Stimulated activated naive CD8-positive, alpha-beta T cell treated with anti-CD3 and anti-CD28 coated beads, Interleukin-15, amount 100 ng/mL, for 72 hours (primary cell): ENCODE data around the gene IQCH.
A peak's percentile ranks its signal among the peaks of the same experiment; 100 is the strongest.

Experiments used
- ATAC-seq: fragments of 150-1000 bp; cut with Tn5 transposase; 2 replicates; pipeline ENCODE4 v1.10.0; 2021; ENCODE audit warnings: mild to moderate bottlenecking, moderate library complexity
- DNase-seq, 2 donors: peaks; one replicate each; pipeline ENCODE4 v3.0.0; 2021 to 2022
- H3K27ac Mint-ChIP-seq, 2 donors: one replicate each; pipeline ENCODE4 v1.8.0; 2022; ENCODE audit warnings: mild to moderate bottlenecking in 2 of 2, mixed read lengths in 2 of 2, moderate library complexity in 2 of 2
- H3K27me3 Mint-ChIP-seq: one replicate; pipeline ENCODE4 v1.8.0; 2022; ENCODE audit warnings: mixed read lengths
- H3K4me1 Mint-ChIP-seq: one replicate; pipeline ENCODE4 v1.8.0; 2022; ENCODE audit warnings: mild to moderate bottlenecking, mixed read lengths
- H3K4me3 Mint-ChIP-seq, 2 donors: one replicate each; pipeline ENCODE4 v1.8.0; 2022; ENCODE audit warnings: mild to moderate bottlenecking in 2 of 2, mixed read lengths in 2 of 2, moderate library complexity in 1 of 2
- H3K9me3 Mint-ChIP-seq, 2 donors: one replicate each; pipeline ENCODE4 v1.8.0; 2022; ENCODE audit warnings: mixed read lengths in 2 of 2

Gene IQCH

DNA sequence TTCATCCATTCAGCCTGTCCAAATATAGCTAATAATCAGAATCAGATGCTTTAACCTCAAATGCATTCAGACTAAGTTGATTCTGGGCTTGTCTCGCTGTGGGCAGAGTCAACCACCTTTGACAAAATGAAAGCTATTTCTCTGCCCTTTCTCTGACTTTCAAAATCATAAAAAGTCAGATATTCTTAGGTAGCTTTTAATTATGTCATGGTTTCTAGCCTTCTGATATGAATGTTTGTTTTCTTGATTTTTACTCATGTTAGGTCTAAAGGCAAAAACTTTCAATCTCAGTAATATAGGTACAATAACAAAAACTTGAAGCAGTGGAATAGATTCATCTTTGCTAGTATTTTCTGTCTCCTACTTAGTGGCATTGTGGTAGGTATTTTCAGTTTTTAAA, 241.0 kb downstream of the IQCH start:
- H3K9me3 Mint-ChIP-seq = no peaks in the 10 kb centered on the region
- H3K4me3 Mint-ChIP-seq = no peak overlapping the region
- H3K27me3 Mint-ChIP-seq = no peaks in the 10 kb centered on the region
- H3K27ac Mint-ChIP-seq = no peak overlapping the region
- H3K4me1 Mint-ChIP-seq = no peaks in the 10 kb centered on the region
- DNase-seq = no peak
- ATAC-seq = no peak

DNA sequence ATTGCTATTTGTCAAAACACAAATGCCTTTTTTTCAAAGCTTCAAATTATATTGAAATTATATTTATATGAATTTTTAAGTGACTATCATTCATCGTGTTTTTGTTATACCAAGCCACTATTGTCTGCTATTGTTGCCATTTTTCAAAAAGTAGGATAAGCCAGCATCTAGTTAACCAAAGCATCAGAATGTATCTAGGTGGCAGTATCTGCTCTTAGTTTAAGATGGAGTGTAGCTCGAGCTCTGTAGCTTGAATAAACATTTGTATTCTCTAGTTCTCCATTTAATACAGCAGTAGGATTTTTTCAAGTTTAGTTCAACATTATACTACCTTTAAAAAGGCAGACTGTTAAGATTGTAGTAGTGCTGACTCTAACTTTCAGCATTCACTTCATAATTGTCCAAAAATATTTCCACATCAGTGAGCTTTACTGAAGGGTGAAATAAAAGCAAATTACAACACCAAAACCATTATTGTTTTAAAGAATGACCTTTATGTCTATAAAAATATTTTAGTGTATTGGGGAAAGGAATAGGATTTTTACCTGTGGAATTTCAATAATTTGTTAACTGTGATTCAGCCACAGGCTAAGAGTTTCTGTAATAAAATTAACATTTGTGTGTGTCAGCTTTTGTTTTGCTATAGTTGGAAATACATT, 246.7 kb downstream of the IQCH start:
- H3K9me3 Mint-ChIP-seq = no peaks in the 10 kb centered on the region
- H3K27ac Mint-ChIP-seq = no peak overlapping the region
- no peak overlapping the region for H3K4me3 Mint-ChIP-seq
- no peak for ATAC-seq
- no peaks in the 10 kb centered on the region for H3K4me1 Mint-ChIP-seq
- no peaks in the 10 kb centered on the region for H3K27me3 Mint-ChIP-seq
- DNase-seq = no peak

DNA sequence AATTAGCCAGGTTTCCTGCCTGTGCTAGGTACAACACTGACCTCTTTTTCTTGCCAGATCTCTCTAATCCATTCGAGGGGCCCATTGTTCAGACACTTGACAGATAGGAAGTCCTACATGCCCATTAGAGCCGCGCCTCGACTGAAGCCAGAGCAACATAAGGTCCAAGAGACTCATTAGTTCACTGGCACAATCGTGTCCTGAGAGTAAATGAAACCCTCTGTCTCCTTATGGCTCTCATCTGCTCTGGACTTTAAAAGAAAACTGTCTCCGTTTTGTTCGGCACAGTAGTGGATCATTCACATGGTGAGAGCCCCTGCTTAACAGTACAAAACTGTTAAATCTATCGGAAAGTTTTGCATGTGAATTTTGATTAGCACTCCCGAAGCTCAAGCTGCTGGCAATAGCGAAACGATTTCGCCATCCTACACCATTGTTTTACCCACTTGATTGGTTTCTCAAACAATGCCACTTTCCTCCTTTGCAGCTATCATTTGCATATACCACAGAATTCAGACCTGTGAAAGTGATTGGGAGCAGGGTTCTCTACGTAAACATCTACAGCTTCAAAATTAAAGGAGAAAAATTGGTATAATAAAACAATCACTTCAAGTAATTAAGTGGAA, 247.4 kb downstream of the IQCH start:
- Mint-ChIP-seq H3K27ac (no peak overlapping the region), H3K4me1 (no peaks in the 10 kb centered on the region), H3K4me3 (no peak overlapping the region), H3K9me3 (no peaks in the 10 kb centered on the region), H3K27me3 (no peaks in the 10 kb centered on the region)
- DNase-seq (no peak), ATAC-seq (no peak)

DNA sequence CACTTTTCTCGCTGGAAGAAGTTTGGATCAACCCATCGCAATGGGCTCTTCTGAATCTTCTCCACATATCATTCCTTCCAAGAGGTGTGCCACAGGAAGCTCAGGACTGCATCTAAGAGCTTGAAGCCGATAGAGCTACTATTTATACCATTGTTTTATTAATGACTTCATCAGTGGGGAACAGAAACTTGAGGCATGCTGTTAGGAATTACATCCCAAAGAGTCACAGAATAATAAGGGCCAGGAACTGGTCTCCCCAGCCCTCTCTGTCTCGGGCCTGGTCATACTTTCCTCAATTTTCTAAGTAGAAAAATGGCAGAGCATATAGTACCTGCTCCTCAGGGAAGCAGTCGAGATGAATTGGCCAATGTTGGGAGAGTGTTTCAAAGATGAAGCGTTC, 249.5 kb downstream of the IQCH start:
- no peak for DNase-seq
- Mint-ChIP-seq H3K27ac (no peak overlapping the region), H3K4me1 (no peaks in the 10 kb centered on the region), H3K9me3 (no peaks in the 10 kb centered on the region), H3K27me3 (no peaks in the 10 kb centered on the region), H3K4me3 (no peak overlapping the region)
- ATAC-seq = no peak

DNA sequence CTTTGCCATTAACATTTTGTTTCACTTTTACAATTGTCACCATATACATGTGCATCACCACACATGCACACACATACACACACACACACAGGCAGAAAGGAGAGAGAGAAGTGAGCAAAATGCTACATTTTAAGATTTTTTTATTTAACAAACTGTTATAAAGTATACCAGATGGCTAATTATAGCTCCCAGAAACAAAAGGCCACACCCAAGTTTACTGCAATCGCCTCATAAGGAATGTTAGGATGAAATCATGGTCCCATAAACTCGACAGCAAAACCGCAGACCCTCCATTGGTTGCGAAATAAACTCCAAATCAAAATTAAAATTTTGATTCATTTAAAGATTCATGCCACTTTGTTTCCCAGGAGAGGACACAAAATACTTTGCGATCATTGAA, 250.2 kb downstream of the IQCH start:
- Mint-ChIP-seq H3K27me3 (no peaks in the 10 kb centered on the region), H3K9me3 (no peaks in the 10 kb centered on the region)
- ATAC-seq = no peak

DNA sequence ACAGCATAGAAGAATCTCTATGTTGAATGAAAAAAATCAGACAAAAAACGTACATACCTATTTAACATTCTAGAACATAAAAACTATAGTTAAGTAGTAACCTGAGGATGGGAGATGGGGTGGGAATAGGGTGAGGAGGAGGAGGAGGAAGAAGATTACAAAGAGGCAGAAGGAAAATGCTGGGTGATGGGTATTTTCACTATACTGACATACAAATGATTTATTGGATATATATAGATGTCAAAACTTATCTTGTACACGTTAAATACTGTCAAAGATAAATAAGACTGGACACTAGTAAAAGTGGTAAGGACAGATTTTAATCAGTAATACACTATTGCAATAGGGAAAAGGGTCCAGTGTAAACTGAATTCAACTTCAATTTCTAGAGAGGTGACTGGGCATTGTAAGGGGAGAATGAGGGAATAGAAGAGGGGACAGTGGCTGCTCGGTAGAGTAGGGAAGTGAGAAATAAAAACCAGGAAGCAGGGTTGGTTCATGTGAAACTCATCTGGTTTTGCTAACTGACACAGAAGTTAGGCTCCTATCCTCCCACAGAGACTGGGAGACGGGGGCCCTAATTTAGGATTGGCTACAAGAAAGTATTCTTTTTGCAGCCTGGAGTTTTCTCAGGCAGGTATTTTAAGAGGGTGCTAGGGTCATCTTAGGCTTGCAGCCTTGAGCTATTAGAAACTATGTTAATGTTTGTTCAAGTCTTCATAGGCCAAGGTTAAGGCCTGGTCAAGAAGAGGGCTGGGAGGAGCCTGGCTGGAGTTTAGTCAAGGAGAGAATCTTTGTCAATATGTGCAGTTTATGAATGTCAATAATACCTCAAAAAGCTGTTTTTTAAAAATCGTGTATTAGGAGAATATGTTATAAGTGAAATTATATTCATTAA, 251.3 kb downstream of the IQCH start:
- Mint-ChIP-seq H3K4me1 (no peaks in the 10 kb centered on the region), H3K4me3 (no peak overlapping the region), H3K27me3 (no peaks in the 10 kb centered on the region), H3K9me3 (no peaks in the 10 kb centered on the region), H3K27ac (peak overlapping the region in 1 of 2 donors; percentile 28)
- ATAC-seq = no peak
- DNase-seq = no peak

More for the DNA sequence above, 250.2 kb downstream of the IQCH start:
- H3K4me1 Mint-ChIP-seq = no peaks in the 10 kb centered on the region
- H3K27ac Mint-ChIP-seq = no peak overlapping the region
- DNase-seq = no peak
- H3K4me3 Mint-ChIP-seq = no peak overlapping the region

DNA sequence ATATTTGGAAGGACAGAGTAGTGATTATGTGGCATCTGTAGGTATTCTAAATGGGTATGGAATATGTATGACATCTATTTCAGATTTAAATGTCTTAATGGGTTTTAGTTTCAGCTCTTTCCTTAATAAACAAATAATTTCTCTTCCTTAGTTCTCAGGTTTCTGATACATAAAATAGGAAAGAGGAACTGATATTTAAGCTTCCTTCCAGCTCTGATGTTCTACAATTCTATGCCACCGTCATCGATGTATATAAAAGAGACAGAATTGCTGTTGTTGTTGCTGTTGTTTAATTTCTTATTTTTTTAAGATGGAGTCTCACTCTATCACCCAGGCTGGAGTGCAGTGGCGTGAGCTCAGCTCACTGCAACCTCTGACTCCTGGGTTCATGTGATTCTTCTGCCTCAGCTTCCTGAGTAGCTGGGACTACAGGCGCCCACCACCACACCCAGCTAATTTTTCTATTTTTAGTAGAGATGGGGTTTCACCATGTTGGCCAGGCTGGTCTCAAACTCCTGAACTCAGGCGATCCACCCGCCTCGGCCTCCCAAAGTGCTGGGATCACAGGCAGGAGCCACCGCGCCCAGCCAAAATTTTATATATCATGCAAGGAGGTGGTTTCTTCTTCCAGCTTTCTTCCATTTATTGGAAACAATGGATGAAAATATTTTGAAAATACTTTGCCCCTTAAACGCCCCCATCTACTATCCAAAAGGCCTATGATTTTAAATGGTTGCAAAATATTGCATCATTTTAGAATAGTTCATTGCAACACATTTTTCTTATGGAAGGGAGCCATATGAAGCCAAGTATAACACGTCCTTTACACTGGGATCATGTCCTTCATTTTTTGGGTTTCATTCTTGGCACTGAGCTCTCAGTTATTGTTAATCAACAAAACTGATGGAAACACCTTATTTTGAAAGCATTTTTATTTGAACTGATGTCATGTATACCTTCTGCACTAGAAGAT, 252.5 kb downstream of the IQCH start:
- peaks cover 5% of the 10 kb centered on the region for H3K4me1 Mint-ChIP-seq
- H3K27ac Mint-ChIP-seq = peak overlapping the region in 1 of 2 donors; percentile 13
- H3K27me3 Mint-ChIP-seq = no peaks in the 10 kb centered on the region
- ATAC-seq (no peak), DNase-seq (no peak)
- no peak overlapping the region for H3K4me3 Mint-ChIP-seq
- H3K9me3 Mint-ChIP-seq = no peaks in the 10 kb centered on the region

DNA sequence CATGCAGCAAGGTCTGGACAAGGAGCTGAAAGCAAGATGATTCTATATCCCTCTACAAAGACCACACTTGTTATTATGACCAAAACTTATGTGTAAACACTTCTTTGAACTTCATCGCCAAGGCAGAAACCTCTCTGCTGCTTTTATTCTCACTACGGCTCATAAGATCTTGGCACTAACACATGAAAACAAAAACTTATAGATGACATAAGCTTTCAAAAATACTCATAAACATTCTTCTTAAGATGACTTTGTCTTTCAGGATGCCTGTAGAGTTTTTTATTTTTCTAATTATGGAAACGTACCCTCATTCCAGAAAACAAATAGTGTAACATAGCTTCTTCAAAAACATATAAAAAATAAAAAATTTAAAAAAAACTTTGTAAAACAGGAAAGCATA, 253.8 kb downstream of the IQCH start:
- H3K27ac Mint-ChIP-seq = no peak overlapping the region
- peaks cover 7% of the 10 kb centered on the region for H3K4me1 Mint-ChIP-seq
- no peaks in the 10 kb centered on the region for H3K27me3 Mint-ChIP-seq
- DNase-seq (no peak), ATAC-seq (no peak)
- no peaks in the 10 kb centered on the region for H3K9me3 Mint-ChIP-seq
- no peak overlapping the region for H3K4me3 Mint-ChIP-seq

DNA sequence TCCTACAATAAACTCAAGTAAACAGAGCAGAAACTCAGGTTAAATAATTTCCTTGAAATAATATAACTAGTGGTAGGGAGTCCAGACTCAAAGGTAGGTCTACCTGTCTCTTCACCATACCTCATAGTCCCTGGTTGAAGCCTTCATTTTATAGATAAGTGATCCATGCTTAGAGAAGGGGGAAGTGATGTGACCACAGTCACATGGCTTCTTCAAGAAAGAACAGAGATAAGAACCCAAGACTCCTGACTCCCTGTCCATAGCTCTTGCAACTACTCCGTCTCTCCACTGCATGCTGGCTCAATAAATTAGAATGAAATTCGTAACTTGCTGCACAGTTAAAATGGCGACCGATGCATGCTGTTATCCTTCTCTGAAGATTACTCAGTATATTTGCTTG, 255.3 kb downstream of the IQCH start:
- ATAC-seq (no peak), DNase-seq (no peak)
- no peaks in the 10 kb centered on the region for H3K27me3 Mint-ChIP-seq
- H3K4me1 Mint-ChIP-seq = peaks cover 7% of the 10 kb centered on the region
- no peak overlapping the region for H3K4me3 Mint-ChIP-seq
- no peaks in the 10 kb centered on the region for H3K9me3 Mint-ChIP-seq
- no peak overlapping the region for H3K27ac Mint-ChIP-seq

DNA sequence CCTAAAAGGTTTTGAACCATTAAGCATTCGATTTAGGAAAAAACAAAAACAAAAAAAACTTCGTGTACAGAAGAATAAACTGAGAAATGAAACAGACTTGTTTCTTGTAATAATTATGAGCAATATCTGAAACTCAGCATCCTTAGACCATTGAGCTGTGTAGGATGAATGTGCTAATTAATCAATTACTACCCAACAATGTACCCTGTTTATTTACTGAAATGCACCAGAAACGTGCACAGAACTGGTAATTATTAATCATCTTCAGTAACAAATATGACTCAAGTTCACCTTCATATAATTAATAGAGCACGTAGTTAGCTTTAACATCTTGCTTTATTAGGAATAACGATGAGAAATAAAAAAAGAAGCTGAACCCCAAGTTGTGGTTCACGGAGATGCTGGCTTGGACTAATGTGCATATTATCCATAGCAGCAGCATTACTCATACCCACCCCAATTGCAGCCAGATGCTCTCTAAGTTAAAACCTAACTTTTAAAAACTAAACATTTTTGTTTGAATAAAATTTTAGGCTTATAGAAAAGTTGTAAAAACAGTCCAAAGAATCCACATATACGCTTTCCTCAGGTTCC, 256.1 kb downstream of the IQCH start:
- no peak overlapping the region for H3K4me3 Mint-ChIP-seq
- no peaks in the 10 kb centered on the region for H3K9me3 Mint-ChIP-seq
- H3K4me1 Mint-ChIP-seq = peaks cover 7% of the 10 kb centered on the region
- no peak for ATAC-seq
- no peak for DNase-seq
- H3K27me3 Mint-ChIP-seq = no peaks in the 10 kb centered on the region
- no peak overlapping the region for H3K27ac Mint-ChIP-seq

DNA sequence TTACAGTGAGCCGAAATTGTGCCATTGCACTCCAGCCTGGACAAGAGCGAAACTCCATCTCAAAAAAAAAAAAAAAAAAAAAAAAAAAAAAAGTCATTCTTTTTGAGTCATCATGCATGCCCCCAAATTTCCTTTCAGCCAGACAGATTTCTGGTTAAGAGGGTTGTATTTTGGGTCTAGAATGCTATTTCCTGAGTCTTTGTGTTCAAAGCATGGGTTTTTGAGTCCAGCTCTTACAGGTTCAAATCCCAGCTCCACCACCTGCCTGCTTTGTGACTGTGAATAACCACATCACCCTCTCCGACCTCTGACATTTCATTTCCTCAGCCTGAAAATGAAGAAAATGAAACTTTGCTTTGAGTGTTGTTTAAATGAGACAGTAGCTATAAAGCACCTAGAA, 257.0 kb downstream of the IQCH start:
- peak overlapping the region in 1 of 2 donors; percentile 55 for H3K27ac Mint-ChIP-seq
- H3K9me3 Mint-ChIP-seq = no peaks in the 10 kb centered on the region
- DNase-seq = peak in 1 of 2 donors; percentile 18
- peaks cover 7% of the 10 kb centered on the region for H3K4me1 Mint-ChIP-seq
- H3K4me3 Mint-ChIP-seq = no peak overlapping the region
- peak; percentile 52 for ATAC-seq
- H3K27me3 Mint-ChIP-seq = no peaks in the 10 kb centered on the region

DNA sequence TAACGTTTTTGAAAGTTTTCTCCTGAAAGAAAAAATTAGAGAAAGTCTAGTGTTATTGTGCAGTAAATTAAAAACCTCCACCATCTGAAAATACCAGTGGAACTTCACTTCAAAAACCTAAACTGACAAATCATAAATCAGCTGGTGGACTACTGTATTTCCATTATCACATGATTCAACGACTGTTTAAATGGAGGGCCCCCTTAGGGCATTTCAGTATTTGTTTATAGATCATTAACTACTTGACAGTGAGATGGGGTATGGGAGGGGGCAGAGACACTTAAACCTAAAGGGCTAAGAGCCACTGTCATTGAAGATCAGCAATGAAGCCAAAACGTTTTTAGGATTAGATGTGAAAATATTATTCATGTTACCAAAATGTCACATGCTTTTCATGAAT, 257.6 kb downstream of the IQCH start:
- no peaks in the 10 kb centered on the region for H3K27me3 Mint-ChIP-seq
- no peak overlapping the region for H3K27ac Mint-ChIP-seq
- no peak overlapping the region for H3K4me3 Mint-ChIP-seq
- peaks cover 7% of the 10 kb centered on the region for H3K4me1 Mint-ChIP-seq
- ATAC-seq = no peak
- no peaks in the 10 kb centered on the region for H3K9me3 Mint-ChIP-seq
- DNase-seq = no peak

DNA sequence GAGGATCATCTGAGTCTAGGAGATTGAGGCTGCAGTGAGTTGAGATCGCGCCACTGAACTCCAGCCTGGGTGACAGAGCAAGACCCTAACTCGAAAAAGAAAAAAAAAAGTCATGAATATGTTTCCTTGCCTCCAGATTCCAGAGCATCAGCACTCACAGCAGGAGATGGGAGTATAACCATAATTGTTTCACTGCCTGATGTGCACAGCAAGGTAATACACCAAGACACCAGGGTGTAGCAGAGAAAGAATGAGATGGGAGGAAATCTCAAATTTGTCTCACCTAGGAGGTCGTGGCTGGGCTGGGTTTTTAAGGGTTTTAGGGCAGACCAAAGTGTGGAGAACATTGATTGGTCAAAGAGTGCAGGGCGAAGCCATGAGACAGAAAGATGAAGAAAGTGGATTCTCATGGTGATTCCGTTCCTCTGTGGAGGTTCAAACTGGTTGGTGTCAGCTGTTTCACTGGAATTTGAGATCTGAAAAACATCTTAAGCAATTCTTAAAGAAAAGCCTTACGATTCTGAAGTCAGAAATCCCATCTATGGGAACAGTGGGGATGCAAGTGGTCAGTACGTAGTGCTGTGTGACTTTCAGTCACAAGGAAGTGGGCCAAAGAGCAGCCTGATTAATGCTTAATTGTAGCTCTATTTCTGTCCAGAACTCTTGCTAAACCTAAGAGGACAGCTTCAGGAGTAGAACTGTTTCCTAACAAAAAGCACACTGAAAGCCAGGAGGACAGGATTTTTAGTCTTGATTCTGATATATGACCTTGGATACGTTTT, 258.5 kb downstream of the IQCH start:
- ATAC-seq (no peak), DNase-seq (no peak)
- H3K4me1 Mint-ChIP-seq = peaks cover 7% of the 10 kb centered on the region
- H3K27ac Mint-ChIP-seq = no peak overlapping the region
- H3K27me3 Mint-ChIP-seq = no peaks in the 10 kb centered on the region
- H3K4me3 Mint-ChIP-seq = no peak overlapping the region
- no peaks in the 10 kb centered on the region for H3K9me3 Mint-ChIP-seq

DNA sequence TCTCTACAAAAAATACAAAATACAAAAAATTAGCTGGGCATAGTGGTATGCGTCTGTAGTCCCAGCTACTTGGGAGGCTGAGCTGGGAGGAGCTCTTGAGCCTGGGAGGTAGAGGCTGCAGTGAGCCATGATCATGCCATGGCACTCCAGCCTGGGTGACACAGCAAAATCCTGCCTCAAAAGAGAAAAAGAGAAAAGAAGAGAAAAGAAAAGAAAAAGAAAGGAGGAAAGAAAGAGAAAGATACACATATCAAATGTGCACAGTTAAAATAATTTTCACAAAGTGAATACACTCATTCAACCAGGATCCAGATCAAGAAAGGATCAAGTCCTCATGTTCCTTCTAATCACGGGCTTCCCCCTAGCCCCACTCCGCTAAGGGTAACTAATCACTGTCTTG, 260.5 kb downstream of the IQCH start:
- Mint-ChIP-seq H3K27me3 (no peaks in the 10 kb centered on the region), H3K4me1 (peaks cover 9% of the 10 kb centered on the region), H3K4me3 (no peak overlapping the region), H3K27ac (no peak overlapping the region), H3K9me3 (no peaks in the 10 kb centered on the region)
- ATAC-seq (no peak), DNase-seq (no peak)
